Mucosa of descending colon (tissue), 3 donors: Measurements from ENCODE around the gene TSPEAR. TPM values are rescaled to one million over a fixed set of nuclear protein-coding genes. Genes with fewer than 3 reads are reported as not detected.

Experiments used
- ATAC-seq: fragments of 200-7000 bp; cut with Tn5 transposase; one replicate; pipeline ENCODE4 v1.9.1; 2020; ENCODE audit warnings: mild to moderate bottlenecking, moderate library complexity
- DNase-seq, 3 donors: peaks; one replicate each; pipeline ENCODE4 v3.0.0-alpha.2; 2020
- H3K36me3 ChIP-seq: fragments of 200-600 bp; one replicate; pipeline ENCODE4 v1.8.0; 2021; ENCODE audit warnings: low read depth, mild to moderate bottlenecking
- H3K4me1 ChIP-seq: fragments of 200-600 bp; one replicate; pipeline ENCODE4 v1.8.0; 2021; ENCODE audit warnings: low read depth, mild to moderate bottlenecking
- H3K4me3 ChIP-seq: fragments of 200-600 bp; one replicate; pipeline ENCODE4 v1.8.0; 2021; ENCODE audit warnings: mild to moderate bottlenecking
- H3K9me3 ChIP-seq: fragments of 200-600 bp; one replicate; pipeline ENCODE4 v1.8.0; 2021; ENCODE audit warnings: mild to moderate bottlenecking
- intact Hi-C, 2 donors: fragments of 100-400 bp; cut with DNase I in 1 of 2; cut with micrococcal nuclease in 1 of 2; formaldehyde crosslinking; loops; one replicate each; pipeline versions ENCODE4 v1.11.0 to v1.11.1; 2022; cut with DNase I, micrococcal nuclease
- total RNA-seq, 3 donors: library from RNA; stranded (reverse); fragmentation: NEBNext Ultra II Directional in 2 of 3; extraction: Animal tissue kit (Norgen Biotek cat#: 25700) in 2 of 3; gene quantifications; one replicate each; pipeline versions ENCODE4 v1.2.1 to v1.2.4, GENCODE V29; 2021 to 2023
- TF ChIP-seq, protein P1 (sequence below): fragments of 200-600 bp; IDR thresholded peaks from one replicate; pipeline ENCODE4 v1.8.0; 2022; ENCODE audit warnings: antibody characterized with exemption, mild to moderate bottlenecking
- donor health status: DM: no; HTN: no; CAD: no; lungs with moderate emphysema.
- donor health status: DM: no; HTN: no; CAD: no.
- donor health status: DM: no; HTN: yes; CAD: no.

The TSPEAR gene
- total RNA-seq, 3 donors from 2014 or later, result 0.28 TPM; not detected in 2

DNA sequence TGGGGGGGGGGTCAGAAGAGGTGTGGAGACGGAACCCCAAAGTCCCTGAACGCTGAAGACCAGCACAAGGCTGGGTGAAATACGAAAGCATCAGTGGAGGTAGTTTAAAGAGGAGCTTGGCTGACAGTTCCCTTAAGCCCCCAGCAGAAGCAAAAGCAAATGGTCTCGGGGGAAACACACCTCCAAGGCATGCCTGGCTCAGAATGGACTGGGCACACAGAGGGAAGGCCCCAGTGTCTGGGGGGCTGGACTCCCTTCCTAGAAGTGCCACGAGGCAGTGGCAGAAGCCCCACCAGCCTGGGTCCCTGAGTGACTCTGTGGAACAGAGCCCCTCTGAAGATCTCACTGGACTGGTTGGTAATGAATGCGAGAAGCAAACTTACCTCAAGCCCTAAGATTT lies 46.4 kb upstream of the TSPEAR start:
- no peak overlapping the region for H3K4me3 ChIP-seq
- H3K36me3 ChIP-seq, result no peaks in the 10 kb centered on the region
- H3K4me1 ChIP-seq, result peaks cover 6% of the 10 kb centered on the region
- intact Hi-C loops, result no loop called here
- TF ChIP-seq, protein P1, sequence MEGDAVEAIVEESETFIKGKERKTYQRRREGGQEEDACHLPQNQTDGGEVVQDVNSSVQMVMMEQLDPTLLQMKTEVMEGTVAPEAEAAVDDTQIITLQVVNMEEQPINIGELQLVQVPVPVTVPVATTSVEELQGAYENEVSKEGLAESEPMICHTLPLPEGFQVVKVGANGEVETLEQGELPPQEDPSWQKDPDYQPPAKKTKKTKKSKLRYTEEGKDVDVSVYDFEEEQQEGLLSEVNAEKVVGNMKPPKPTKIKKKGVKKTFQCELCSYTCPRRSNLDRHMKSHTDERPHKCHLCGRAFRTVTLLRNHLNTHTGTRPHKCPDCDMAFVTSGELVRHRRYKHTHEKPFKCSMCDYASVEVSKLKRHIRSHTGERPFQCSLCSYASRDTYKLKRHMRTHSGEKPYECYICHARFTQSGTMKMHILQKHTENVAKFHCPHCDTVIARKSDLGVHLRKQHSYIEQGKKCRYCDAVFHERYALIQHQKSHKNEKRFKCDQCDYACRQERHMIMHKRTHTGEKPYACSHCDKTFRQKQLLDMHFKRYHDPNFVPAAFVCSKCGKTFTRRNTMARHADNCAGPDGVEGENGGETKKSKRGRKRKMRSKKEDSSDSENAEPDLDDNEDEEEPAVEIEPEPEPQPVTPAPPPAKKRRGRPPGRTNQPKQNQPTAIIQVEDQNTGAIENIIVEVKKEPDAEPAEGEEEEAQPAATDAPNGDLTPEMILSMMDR, result no peak
- H3K9me3 ChIP-seq, result no peaks in the 10 kb centered on the region
- DNase-seq, result no peak
- no peak for ATAC-seq

DNA sequence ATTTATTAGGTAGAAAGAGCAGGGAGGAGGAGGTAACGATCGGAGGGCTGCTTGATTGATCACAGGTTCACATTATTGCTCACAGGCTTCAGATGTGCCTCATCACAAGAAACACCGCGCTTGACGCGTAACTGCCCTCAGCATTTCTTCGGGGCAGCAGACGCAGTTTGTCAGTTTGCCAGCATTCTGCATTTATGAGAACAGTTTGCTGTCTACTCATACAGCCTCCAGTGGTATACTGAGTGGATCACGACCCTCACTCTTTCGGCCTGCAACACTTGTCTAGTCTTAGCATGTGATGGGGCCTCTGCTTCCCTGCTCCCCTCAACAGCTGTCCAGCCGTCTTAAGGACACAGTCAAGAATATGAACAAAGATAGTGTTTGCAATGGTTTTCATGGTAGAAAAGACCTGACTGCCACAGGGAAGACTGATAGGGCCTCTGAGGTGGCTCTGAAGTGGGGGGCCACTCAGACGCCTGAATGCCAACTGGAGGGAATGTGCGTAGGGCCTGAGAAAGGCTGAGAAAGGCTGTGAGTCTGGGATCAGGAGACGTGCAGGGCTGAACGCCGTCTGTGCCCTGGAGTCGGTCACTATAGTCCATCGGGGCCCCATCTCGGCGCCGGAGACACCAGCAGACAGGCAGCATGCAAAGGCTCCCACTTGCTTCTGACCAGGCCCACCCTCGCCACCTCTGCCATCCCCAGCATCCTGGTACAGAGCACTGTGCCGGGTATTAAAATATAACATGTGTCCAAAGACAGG lies 45.2 kb upstream of the TSPEAR start:
- intact Hi-C loops, result no loop called here
- ATAC-seq (no peak), DNase-seq (no peak)
- H3K36me3 ChIP-seq, result no peaks in the 10 kb centered on the region
- TF ChIP-seq, protein P1, result no peak
- no peak overlapping the region for H3K4me3 ChIP-seq
- H3K9me3 ChIP-seq, result no peaks in the 10 kb centered on the region
- H3K4me1 ChIP-seq, result peaks cover under 1% of the 10 kb centered on the region

DNA sequence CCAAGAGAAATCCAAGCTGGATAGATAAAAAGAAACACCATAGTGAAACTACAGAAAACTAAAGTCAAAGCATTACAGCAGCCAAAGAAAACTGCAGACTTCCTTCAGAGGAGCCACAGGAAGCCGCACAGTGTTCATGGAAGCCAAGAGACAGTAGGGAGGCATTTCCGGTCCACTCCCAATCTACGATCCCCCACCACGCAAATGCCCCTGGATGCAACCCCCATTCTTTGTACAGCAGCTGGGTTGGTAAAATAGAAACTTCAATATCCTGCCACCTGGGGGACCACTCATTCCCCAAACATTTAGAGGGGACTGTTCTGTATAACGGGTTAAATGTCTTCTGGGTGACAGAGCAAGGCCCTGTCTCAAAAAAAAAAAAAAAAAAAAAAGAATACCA lies 43.9 kb upstream of the TSPEAR start:
- no peak overlapping the region for H3K4me3 ChIP-seq
- DNase-seq, result no peak
- intact Hi-C loops, result no loop called here

DNA sequence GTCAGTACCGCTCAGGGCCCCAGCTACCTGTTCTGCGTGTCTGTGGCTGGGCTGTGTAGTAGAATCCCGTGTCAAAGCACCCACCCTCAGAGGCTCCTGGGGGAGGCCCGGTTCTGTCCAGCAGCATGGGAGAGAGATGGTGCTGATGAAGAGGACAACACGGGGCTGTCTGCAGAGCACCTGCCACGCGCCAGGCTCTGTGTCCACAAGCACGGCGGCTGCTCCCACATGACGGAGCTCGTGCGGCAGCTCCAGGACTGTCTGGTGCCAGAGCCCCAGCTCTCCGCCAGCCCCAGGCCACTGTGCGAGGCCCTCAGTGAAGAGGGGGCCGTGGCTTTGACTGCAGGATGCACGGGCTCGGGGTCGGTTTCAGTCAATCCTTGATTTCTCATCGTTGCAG lies 42.0 kb upstream of the TSPEAR start:
- peak; percentile 29 for ATAC-seq
- Histone ChIP-seq H3K9me3 (no peaks in the 10 kb centered on the region), H3K36me3 (no peaks in the 10 kb centered on the region), H3K4me3 (no peak overlapping the region), H3K4me1 (no peaks in the 10 kb centered on the region)
- no peak for DNase-seq
- intact Hi-C loops, result no loop called here
- TF ChIP-seq, protein P1, result no peak

More for the DNA sequence above, 43.9 kb upstream of the TSPEAR start:
- TF ChIP-seq, protein P1, result no peak
- ATAC-seq, result no peak
- H3K9me3 ChIP-seq, result no peaks in the 10 kb centered on the region
- H3K36me3 ChIP-seq, result no peaks in the 10 kb centered on the region
- H3K4me1 ChIP-seq, result no peaks in the 10 kb centered on the region

DNA sequence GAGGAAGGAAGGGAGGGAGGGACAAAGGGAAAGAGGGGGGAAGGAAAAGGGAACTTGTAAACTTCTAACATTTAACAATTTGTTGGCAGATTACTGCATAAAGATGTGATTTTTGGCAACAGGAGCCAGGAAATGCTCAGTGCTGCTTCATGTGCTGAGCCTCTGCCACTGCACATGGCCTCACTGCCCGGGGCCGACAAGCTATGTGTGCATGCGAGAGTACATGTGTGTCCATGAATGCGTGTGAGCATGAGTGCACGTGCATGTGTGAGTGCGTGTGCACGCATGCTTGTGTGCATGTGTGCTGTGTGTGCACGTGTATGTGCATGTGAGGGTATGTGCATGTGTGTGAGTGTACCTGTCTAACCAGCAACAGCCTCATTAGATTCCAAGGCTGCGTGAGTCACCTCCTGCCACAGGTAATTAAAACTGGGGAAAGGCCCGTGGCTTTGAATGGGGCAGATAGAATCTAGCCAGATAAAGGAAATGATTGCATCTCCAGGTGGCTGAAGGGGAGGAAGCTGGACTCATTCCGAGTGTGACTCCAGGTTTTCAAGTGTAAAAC lies 41.4 kb upstream of the TSPEAR start:
- H3K9me3 ChIP-seq, result no peaks in the 10 kb centered on the region
- ATAC-seq (peak; percentile 91), DNase-seq (no peak)
- TF ChIP-seq, protein P1, result no peak
- H3K4me1 ChIP-seq, result no peaks in the 10 kb centered on the region
- no peaks in the 10 kb centered on the region for H3K36me3 ChIP-seq
- H3K4me3 ChIP-seq, result no peak overlapping the region
- intact Hi-C loops, result no loop called here
